K562 treated with DMSO at 1 percent for 24 hours (cell line): ENCODE measurements around the gene CASTOR2. TPM values are rescaled to one million over a fixed set of nuclear protein-coding genes. Genes with fewer than 3 reads are reported as not detected.

ENCODE experiments used
- total RNA-seq: library from RNA; unstranded; fragments of 300-600 nt; gene quantifications from 2 replicates; pipeline ENCODE4 v1.2.3, GENCODE V29; 2022; ENCODE audit warnings: low read depth; ENCODE audit not compliant: insufficient read depth

The CASTOR2 gene
- 16.9 and 18.3 TPM in 2 replicates for total RNA-seq

DNA sequence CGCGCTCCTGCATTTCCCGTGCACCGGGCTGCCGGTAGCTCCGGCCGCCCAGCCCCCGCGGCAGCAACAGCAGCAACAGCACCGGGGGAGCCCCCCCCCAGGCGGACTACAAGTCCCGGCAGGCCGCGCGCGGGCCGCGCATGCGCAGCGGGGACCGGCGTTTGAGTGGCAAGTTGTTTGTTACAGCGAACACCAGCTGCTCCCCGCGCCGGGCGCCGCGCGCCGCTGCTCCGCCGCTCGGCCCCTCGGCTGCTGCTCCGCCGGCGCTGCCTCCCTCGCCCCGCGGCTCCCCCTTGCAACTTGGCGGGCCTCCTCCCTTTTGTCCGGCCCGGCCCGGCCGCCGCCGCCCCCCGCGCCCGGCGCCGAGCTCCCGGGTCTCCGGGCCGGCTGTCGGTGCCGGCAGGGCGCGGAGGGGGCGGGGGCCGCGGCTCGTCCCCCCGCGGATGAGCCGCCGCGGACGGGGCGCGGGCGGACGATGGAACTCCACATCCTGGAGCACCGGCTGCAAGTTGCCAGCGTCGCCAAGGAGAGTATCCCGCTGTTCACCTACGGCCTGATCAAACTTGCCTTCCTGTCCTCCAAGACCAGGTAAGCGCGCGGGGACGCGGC is at the start of gene CASTOR2:
CASTOR2 (plus strand) TSS at position 195 of the 609 bp plus-strand sequence; CDS start at position 476, 281 bp downstream.

Other genes with a start within 250 kb of the CASTOR2 start
- gene NCF1, start 190.7 kb upstream of the CASTOR2 start, total RNA-seq = 0.72 TPM in 1 of 2 replicates, not detected in the other
- 18.1 and 24.0 TPM in 2 replicates for gene GTF2IRD2, start 113.1 kb upstream of the CASTOR2 start, total RNA-seq
- gene RCC1L, start 109.1 kb downstream of the CASTOR2 start, total RNA-seq = 97.5 and 98.3 TPM in 2 replicates
- gene GTF2IRD2B, start 127.9 kb downstream of the CASTOR2 start, total RNA-seq = 9.7 and 20.7 TPM in 2 replicates